ENCODE results near the gene ACTRT2. TPM values are rescaled to one million over a fixed set of nuclear protein-coding genes. Genes with fewer than 3 reads are reported as not detected.

The ACTRT2 gene
- total and polyA plus RNA-seq, 2 of the 8 experiments (the other 6 are each of a cell fraction or from before 2014, with no cell fraction given) = not detected

DNA sequence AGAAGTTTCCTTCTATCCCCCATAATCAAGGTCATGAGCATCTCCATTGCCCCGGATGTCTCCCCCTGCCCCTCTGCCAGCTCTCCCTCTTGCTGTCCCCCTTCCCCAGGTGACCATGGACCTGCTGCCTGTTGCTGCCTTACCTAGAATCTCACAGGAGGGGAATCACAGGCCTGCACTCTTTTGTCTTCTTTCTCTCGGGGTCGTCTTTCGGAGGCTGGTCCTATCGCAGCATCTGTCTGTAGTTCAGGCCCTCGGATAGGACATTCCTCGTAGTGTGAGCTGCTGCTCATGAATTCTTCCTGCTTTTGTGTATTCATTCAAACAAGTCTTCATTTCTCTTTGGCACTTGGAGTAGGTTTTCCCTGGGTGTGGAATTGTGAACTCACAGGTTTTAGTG lies 39.9 kb upstream of the ACTRT2 start:
- Histone ChIP-seq H2BK15ac (ENCODE audit: low read length) (no peak overlapping the region), H3K4me1 (replicated peaks in 1 of 4; ENCODE audit: control insufficient read depth in 3 of 4, insufficient read depth in 4 of 4, low read length in 3 of 4) (no peaks in the 10 kb centered on the region; a peak in 2 of 7 replicates), H4K8ac (ENCODE audit: extremely low read depth, insufficient read depth, low read length) (no peak overlapping the region), H4K91ac (replicated peaks; ENCODE audit: insufficient read length, low read length) (no peak overlapping the region), H2BK20ac (ENCODE audit: low read length) (no peak overlapping the region), H4K5ac (ENCODE audit: insufficient read length, low read depth, low read length) (no peak overlapping the region), H2AK5ac (ENCODE audit: low read depth, low read length) (no peak overlapping the region), H3K27me3 (replicated peaks in 1 of 4; ENCODE audit: control insufficient read depth in 3 of 4, extremely low read depth in 1 of 4, insufficient read depth in 3 of 4, low read length in 3 of 4) (no peaks in the 10 kb centered on the region), H3K4me2 (ENCODE audit: insufficient read depth in 1 of 2, low read depth in 2 of 2, low read length in 2 of 2) (no peak overlapping the region), H2BK12ac (ENCODE audit: low read depth, low read length) (no peak overlapping the region), H3K79me2 (ENCODE audit: control insufficient read depth in 1 of 2, insufficient read depth in 2 of 2, low read length in 2 of 2) (no peaks in the 10 kb centered on the region), H3K27ac (ENCODE audit: low read depth, low read length) (no peak overlapping the region), H4K20me1 (replicated peaks in 1 of 2; ENCODE audit: control insufficient read depth in 1 of 2, insufficient read depth in 2 of 2, low read length in 2 of 2) (no peaks in the 10 kb centered on the region), H3K9me3 (ENCODE audit: insufficient read depth in 2 of 2, low read depth in 1 of 2, low read length in 1 of 2) (peaks cover 57 to 99% of the 10 kb centered on the region in 2 experiments), H3K79me1 (ENCODE audit: low read depth, low read length) (no peaks in the 10 kb centered on the region), H3K18ac (ENCODE audit: extremely low read depth, low read length) (no peak overlapping the region), H2BK120ac (replicated peaks; ENCODE audit: low read depth, low read length) (no peak overlapping the region), H2AFZ (ENCODE audit: low read length) (no peak overlapping the region), H3K4ac (replicated peaks; ENCODE audit: insufficient read length, low read depth, low read length) (no peak overlapping the region), H2BK5ac (ENCODE audit: low read depth, low read length) (no peak overlapping the region), H3K36me3 (ENCODE audit: control insufficient read depth in 2 of 4, insufficient read depth in 4 of 4, low read length in 3 of 4) (no peaks in the 10 kb centered on the region), H3K23me2 (ENCODE audit: low read depth, low read length) (peaks cover 10% of the 10 kb centered on the region; the same call in 1 of the 2 replicates), H3K14ac (ENCODE audit: insufficient read length) (no peak overlapping the region), H3K4me3 (ENCODE audit: extremely low read depth in 1 of 4, insufficient read depth in 2 of 4, low read depth in 3 of 4, low read length in 4 of 4) (no peak overlapping the region), H3K9ac (replicated peaks in 1 of 4; ENCODE audit: extremely low read depth in 1 of 4, low read depth in 3 of 4, low read length in 3 of 4) (no peak overlapping the region), H3K23ac (ENCODE audit: insufficient read length) (no peak overlapping the region), H3K56ac (replicated peaks; ENCODE audit: insufficient read length, low read depth, low read length) (no peak overlapping the region)
- DNase-seq (ENCODE audit: low read depth in 1 of 2, low spot score in 2 of 2) (no peak), FAIRE-seq (no peak)
- 98% methylated on average over 6 of the region's 7 CpGs; no CpG with 5 or more reads in 1 of the 2 experiments for WGBS, 2 experiments (ENCODE audit: extremely low coverage in 1 of 2, insufficient coverage in 1 of 2, insufficient read length in 1 of 2, insufficient replicate concordance in 2 of 2, low coverage in 1 of 2, low lambda C conversion rate in 2 of 2, missing lambda C conversion rate in 1 of 2)
- ChIA-PET POLR2A (ENCODE audit: partially characterized antibody) (no interaction called here), CTCF (ENCODE audit: partially characterized antibody) (no interaction called here)

All from H1 (cell line).